Measurements from ENCODE around the gene RARA. TPM values are rescaled to one million over a fixed set of nuclear protein-coding genes. Genes with fewer than 3 reads are reported as not detected.

The RARA gene
- total and polyA plus RNA-seq, 11 donors = 14.1 to 41.4 (median 19.4) TPM

DNA sequence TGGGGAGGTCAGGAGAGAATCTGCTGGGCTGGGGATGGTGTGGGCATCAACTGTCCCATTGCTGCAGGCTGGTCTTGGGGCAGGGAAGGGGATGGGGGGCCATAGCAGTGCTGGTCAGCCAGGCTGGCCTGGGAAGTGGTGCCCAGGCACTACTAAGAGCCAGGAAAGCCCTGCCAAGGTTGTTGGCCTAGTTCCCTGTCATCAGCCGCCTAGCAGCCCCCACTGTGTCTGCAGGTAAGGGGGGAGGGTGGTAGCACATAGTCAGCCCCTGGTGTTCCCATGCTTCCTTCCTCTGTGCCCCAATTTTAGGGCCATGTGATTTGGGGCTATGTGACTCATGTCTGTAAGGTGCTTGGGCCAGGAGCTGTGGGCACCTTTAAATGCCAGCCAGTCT lies 37.8 kb downstream of the RARA start:
- no peaks in the 10 kb centered on the region for H3K27me3 ChIP-seq
- peaks cover 35 to 91% (median 71%) of the 10 kb centered on the region in 12 donors for H3K4me1 ChIP-seq
- H3K4me3 ChIP-seq = peak overlapping the region in 8 of 12 donors; percentile 25 to 97 (median 85)
- H3K36me3 ChIP-seq = peaks cover 0 to 36% (median 24%) of the 10 kb centered on the region in 9 donors
- intact Hi-C loops (cut with DNase I) = no loop called here
- TF ChIP-seq POLR2A (IDR thresholded peaks at IDR 0.05) = no peak
- TF ChIP-seq, protein P1, sequence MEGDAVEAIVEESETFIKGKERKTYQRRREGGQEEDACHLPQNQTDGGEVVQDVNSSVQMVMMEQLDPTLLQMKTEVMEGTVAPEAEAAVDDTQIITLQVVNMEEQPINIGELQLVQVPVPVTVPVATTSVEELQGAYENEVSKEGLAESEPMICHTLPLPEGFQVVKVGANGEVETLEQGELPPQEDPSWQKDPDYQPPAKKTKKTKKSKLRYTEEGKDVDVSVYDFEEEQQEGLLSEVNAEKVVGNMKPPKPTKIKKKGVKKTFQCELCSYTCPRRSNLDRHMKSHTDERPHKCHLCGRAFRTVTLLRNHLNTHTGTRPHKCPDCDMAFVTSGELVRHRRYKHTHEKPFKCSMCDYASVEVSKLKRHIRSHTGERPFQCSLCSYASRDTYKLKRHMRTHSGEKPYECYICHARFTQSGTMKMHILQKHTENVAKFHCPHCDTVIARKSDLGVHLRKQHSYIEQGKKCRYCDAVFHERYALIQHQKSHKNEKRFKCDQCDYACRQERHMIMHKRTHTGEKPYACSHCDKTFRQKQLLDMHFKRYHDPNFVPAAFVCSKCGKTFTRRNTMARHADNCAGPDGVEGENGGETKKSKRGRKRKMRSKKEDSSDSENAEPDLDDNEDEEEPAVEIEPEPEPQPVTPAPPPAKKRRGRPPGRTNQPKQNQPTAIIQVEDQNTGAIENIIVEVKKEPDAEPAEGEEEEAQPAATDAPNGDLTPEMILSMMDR (IDR thresholded peaks at IDR 0.05) = no peak
- no peaks in the 10 kb centered on the region for H3K9me3 ChIP-seq
- DNase-seq (peak in 1 of 5 donors; percentile 13), ATAC-seq (no peak)
- 14 to 38% (median 31%) methylated on average over 1 of the region's 1 CpG for WGBS, 4 donors
- H3K27ac ChIP-seq = peak overlapping the region; percentile 88 to 99 (median 96)

DNA sequence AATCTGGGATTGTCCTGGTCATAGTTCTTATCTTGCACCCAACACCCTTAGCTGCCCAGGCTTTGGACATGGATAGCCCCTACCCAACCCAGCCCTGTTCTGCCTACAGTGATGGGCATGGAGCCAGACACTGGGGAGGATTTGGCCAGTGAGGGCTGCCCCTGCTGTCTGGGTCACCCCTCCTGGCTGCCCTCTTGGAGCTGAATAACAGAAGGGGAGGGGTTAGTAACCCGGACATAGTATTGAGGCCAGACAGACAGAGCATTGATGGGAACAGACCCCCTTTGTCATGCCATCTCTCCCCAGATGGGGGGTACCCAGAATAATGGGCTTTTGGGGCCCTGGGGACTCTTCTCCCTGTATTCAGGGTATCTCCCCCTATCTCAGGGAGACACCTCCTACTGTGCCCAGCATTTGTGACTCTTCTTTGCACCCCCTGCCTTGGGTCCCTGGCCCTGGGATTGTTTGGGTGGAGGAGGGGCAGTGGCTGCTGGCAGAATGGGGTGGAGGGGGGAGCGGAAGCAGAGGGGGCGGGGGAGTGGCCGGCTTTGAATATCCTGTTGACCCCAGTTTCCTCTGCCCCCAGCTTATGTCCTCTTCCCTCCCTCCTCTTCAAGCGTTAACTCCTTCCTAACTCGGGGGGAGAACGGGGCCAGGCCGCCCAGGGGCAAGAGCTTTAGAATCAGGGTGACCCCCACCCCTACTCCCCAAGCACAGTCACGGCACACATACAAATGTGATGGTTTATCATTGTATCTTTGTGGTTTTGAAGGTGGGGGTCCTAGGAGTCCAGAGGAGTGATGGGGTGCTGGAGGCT lies 38.5 kb downstream of the RARA start:
- ATAC-seq = no peak
- no peaks in the 10 kb centered on the region for H3K9me3 ChIP-seq
- H3K27ac ChIP-seq = peak overlapping the region; percentile 35 to 99 (median 96)
- no peak for TF ChIP-seq POLR2A (IDR thresholded peaks at IDR 0.05)
- TF ChIP-seq, protein P1 (IDR thresholded peaks at IDR 0.05) = no peak
- peaks cover 0 to 43% (median 32%) of the 10 kb centered on the region in 9 donors for H3K36me3 ChIP-seq
- intact Hi-C loops (cut with DNase I) = loop anchor here in 4 of 10 donors (2.0 kb wide), 2 partner anchors 37 to 39 kb away; partner anchors contain the start of gene RARA (in 3 of the 4)
- peaks cover 35 to 96% (median 72%) of the 10 kb centered on the region in 12 donors for H3K4me1 ChIP-seq
- 27 to 46% (median 30%) methylated on average over 7 to 9 of the region's 9 CpGs for WGBS, 4 donors
- H3K27me3 ChIP-seq = no peaks in the 10 kb centered on the region
- peak overlapping the region in 9 of 12 donors; percentile 7 to 97 (median 25) for H3K4me3 ChIP-seq
- DNase-seq = peak in 2 of 5 donors; percentile 63 to 69

DNA sequence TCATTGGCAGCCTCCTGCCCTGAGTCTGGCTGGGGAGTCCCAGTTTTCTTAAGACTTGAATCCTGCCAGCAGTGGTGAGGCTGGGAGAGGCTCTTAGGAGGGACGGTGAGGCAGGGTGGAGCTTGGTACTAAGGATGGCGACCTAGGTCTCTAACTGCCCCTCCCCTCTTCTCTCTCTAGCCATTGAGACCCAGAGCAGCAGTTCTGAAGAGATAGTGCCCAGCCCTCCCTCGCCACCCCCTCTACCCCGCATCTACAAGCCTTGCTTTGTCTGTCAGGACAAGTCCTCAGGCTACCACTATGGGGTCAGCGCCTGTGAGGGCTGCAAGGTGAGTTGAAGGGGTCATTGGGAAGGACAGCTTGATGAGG lies 39.1 kb downstream of the RARA start:
- H3K36me3 ChIP-seq = peaks cover 0 to 49% (median 38%) of the 10 kb centered on the region in 9 donors
- peak overlapping the region; percentile 35 to 99 (median 95) for H3K27ac ChIP-seq
- intact Hi-C loops (cut with DNase I) = loop anchor here in 4 of 10 donors (2.0 kb wide), 2 partner anchors 37 to 39 kb away; partner anchors contain the start of gene RARA (in 3 of the 4)
- H3K27me3 ChIP-seq = no peaks in the 10 kb centered on the region
- ATAC-seq = no peak
- H3K4me1 ChIP-seq = peaks cover 35 to 94% (median 72%) of the 10 kb centered on the region in 12 donors
- peak in 1 of 5 donors; percentile 5 for DNase-seq
- no peaks in the 10 kb centered on the region for H3K9me3 ChIP-seq
- WGBS, 4 donors = 43 to 50% (median 45%) methylated on average over 5 of the region's 5 CpGs
- H3K4me3 ChIP-seq = peak overlapping the region in 9 of 12 donors; percentile 7 to 97 (median 25)
- TF ChIP-seq, protein P1 (IDR thresholded peaks at IDR 0.05) = no peak
